GM21619 (cell line): ENCODE results near the gene CSNK2A3.
A peak's percentile ranks its signal among the peaks of the same experiment; 100 is the strongest.
"Not testable (repeated sequence)": the region's sequence is repeated elsewhere in the genome, so short reads cannot be mapped to it uniquely, and the experiment has no call there.

Experiments used
- ATAC-seq: cut with Tn5 transposase; IDR thresholded peaks from one replicate; pipeline ENCODE4 v1.9.1; 2021; ENCODE audit not compliant: unreplicated experiment

Gene CSNK2A3

DNA sequence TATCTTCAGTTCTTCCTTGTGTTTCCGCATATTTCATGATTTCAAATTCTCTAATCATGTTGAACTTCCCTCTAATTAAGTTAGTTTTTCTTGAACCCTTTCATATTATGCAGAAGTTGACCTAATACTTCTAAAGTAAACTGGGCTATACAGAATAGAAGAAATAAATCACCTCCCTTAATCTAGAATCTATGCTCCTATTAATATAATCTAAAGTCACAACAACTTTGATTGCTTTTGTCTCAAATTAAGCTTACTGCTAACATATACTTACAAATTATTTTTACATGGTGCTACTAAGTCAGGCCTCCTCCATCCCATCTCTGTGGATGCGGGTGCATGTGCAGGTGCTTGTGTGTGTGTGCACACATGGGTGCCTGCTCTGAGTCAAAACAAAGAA is 27.3 kb upstream of the CSNK2A3 start:
- no peak for ATAC-seq

DNA sequence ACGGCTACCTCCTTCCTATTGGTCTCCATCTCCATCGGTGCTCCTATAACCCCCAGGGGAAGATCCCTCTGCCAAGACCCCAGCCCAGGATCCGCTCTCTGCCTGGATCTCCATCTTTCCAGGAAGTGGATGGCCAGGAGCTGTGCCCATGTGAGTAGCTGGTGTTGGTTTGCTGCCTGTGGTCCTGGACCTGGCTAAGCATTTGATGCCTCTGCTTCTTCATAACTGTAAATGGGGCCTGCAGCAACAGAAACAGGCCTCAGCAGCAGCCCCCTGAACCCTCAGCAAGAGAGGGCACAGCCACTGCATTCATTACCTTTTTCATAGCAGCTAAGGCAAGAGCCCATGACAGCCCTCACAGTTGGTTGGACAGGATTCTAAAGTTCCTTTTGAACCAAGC is 26.6 kb upstream of the CSNK2A3 start:
- no peak for ATAC-seq

DNA sequence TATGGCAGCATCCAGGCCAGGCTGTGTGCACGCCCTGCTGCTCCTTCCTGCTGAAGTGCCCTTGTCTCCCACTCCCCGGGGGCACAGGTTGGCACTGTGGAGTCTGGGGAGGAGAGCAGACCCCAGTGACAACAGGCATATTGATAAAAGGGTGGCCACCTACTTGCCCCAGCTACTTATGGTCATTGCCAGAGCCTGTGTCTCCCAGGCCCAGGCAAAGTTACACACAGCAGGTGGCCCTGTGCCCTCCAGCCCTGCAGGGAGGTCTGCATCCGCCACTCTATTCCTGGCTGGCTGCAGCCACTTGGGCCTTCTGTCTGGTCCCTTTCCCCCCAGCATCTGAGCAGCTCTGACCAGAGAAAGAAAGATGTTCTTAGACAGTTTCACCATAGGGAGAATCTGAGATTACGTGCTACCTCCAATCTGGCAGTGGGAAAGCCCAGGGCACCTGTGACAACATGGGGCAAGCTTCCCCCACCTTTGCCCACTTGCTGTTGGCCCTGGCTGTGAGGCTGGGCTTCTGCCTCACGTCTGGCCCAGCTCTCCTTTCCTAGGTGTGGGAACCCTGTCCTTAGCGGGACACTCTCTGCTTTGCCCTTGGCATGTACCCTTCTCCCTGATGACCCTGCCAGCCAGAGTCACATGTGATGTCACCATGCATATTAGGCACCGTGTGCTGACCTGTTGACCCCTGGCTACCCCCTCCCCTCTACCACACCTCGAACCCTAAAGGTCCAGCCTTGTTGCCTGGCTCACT is 25.3 kb upstream of the CSNK2A3 start:
- ATAC-seq = no peak

DNA sequence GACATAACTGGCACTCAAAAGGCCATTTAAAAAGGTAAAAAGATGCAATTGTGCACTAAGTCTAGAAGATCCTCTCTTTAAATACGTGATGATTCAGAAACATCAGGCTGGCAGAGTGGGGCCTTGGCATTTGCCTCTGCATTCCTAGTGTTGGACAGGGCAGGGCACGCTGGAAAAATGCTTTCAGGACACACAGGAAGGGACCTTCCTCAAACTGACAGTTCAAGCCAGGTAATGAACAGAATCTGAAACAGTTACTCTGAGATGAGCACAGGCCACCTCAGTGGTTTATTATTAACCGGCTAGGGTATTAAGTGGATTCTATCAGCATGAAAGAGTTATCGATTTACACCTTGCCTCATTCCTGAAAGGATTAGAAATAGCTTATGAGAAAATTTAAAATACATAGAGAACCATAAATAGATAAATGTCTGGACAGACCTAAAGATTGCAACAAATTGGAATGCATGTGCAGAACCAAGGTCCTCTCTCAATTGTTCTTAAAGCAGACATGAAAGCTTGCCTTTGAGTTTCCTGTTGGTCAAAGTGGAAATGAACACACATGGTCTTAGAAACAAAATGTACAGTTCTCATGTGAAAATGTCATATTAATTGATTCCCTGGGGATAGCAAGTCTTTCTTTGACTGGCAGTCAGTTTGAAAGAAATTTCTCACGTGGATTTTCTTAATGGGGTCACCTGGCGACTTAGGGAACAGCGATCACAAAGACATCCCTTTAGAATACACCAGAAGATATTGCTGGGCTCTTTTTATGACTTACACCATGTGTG is 21.5 kb upstream of the CSNK2A3 start:
- peak; percentile 66 for ATAC-seq

DNA sequence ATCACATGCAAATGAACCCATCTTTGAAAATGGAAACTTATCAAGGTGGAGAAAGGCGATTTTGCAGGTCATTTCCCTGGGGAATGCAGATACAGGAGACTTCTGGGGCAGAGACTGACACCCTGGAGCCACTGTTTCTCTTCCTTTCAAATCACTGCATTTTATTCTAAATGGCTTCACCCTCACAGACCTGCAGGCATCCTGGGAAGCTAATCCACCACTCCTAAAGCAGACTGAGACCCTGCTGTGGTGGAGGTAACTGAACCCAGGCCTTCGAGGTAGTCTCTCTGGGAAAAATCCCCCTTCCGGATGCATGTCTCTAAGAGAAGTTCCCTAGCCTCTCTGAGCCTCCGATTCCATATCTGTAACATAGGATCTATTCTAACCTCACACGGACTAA is 20.9 kb upstream of the CSNK2A3 start:
- ATAC-seq = no peak

DNA sequence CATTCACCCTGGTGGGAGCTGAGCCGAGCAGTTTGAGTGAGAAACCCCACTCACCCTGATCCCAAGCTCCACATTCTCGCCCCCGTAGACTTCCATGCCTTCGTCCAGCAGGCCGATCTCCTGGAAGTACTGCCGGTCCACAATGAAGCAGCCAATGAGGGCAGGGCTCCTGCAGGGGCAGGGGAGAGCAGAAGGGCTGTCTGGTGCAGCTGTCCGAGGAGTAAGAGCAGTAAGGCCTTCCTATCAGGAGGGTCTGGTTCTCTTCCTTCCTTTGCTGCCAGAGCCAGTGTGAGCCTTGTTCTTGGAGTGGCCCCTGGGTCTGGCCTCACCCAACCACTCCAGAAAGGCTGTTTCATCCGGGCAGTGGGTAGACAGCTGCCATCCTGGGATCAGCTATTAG is 19.4 kb upstream of the CSNK2A3 start:
- no peak for ATAC-seq

DNA sequence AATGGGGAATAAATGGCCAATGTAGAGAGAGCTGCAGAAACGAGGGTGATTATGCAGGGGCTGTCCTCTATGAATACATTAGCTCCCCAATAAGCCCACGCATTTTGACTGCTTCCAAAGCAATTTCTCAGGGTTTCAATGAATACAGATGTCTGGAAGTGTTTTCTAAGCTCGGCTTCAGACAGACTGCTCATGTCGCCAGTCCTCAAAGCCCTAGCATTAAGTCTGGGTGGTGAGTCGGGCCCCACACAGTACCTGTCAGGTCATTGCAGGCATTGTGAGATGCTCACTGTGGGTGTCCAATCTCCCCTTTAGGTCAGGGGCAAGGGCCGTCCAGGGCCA is 17.9 kb upstream of the CSNK2A3 start:
- ATAC-seq = no peak

DNA sequence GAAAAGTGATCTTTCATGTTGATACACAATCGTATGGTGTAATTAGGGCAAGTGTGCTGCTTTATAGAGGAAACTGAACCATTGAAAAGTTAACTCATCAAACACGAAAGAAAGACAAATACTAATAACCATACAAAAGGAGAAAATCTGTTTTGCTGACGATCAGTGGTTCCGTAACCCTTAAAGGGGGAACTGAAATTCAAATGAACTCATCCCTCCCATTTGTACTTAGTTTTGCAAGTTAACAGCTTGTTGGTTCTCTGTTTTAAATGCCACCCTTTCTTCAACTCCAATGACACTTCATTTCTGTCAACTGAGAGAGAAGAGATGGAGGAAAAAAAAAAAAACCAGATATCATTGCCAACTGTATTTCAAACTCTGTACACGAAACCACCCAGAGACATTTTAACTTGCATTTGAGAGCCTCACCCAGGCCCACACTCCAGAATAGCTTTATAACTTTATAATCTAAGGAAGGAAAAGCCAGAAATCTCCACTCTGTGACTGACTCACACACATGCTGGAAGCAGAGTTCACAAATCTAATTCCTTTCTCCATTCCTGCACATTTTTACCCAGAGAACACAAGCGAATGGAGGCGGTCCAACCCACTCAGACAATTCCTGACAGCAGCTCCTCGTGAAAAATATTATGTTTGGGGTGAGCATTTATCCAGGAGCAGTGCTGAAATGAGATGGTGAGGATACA is 17.4 kb upstream of the CSNK2A3 start:
- no peak for ATAC-seq

DNA sequence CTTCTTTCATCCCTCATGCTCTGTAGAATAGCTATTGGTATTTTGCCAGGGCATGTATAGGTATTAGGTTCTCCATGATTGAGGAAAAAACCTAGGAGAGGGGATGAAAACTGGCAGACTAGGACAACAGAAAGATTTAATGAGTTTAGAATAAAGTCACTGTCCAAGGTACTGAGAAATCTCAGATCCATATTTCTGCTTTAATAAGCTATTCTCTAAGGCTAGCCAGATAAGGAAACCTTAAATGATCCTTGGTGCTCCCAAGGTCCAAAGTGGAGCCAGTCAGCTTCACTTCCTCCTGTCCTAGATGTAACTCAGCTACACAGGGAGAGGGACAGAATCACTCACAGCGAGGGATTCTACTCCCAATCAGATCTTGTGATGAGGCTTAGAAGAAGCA is 13.7 kb upstream of the CSNK2A3 start:
- ATAC-seq = no peak

DNA sequence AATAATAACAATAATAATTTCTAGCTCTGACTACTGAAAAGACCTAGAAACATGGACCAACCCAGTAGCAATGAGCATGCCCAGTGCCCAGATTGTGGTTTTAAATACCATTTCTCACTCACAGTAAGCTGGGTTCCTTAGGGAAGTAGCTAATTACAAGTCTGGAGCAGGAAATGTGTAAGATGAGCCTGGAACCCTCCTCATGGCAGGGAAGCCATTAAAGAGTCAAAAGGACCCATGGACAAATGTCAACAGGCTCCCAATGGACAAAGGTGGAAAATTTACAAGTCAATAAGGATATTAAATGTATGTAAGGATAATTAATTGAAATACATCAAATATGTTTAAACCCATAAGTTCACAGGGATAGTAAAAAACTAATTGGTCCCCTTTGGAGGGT is 10.6 kb upstream of the CSNK2A3 start:
- no peak for ATAC-seq

DNA sequence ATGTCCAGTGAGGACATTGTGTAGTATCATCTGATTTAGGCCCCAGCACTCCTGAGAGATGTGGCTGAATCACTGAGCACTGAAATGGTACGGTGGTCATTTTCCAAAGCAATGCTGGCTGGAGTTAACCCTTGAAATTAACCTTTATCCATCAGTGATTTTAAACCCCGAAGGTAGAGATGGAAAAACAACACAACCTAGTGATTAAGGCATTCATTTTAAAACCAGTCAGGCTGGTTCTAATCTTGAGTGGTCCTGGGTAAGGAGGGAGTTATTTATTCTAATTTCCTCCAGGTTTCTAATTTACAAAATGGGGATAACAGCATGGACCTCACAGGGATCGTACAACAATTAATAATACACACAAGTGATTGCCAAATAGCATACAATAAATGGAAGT is 6.6 kb upstream of the CSNK2A3 start:
- no peak for ATAC-seq

DNA sequence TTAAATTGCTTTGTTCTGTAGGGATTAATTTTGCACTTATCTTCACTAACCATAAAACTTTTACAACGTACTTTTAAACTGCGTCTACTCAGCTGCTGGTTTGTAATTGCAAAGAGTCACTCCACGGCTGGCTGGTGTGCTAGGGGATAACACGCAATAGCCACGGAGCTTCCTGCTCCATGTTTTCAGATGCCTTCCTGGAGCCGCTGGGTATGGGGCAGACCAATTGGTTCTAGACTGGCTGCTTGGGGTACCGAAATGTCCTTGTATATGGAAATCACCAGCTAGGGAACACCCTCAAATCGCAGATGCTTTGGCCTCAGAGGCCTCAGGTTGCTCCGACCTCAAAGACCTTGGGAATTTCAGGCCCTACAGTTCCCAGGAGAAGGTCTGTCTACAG is 3.8 kb upstream of the CSNK2A3 start:
- ATAC-seq = no peak

DNA sequence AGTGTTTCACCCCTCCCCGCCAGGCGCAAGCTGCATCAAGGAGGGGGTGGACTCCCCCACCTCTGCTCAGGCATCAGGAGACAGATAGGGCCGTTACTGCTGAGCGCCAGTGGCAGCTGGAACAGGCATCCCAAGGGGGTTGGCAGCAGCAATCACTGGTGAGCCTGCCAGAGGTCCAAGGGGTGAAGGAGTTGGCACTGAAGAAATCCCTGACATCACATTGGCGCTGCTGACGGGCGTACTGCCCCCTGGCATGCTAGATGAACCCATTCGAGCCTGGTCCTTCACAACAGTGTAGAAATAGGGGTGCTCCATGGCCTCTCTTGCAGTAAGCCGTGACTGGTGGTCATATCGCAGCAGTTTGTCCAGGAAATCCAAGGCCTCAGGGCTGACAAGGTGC is 1.2 kb downstream of the CSNK2A3 start:
- not testable (repeated sequence) for ATAC-seq

DNA sequence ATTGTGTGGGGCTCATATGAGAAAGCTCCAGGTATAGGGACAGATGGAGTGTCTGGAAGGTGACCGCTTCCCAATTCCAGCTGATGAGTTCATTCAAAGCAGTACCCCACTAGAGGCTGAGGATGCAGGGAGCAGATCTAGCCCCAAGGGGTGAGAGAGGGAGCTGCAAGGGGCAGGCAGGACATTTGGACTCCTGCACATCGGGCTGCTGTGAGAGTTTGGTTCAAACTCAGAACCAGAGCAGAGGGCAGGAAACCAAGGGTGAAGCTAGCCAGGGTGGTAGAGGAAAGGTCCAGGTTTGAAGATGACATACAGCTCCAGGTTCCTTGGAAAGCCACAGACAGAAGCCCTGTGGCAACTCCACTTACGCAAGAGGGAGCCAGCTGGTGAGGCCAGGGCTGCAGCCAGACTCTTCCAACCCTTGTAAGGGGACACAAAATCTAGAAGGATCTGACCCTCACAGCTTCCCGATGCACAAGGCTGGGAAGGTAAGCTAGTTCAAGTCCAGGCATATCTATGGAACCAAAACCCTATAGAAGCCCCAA is 1.9 kb downstream of the CSNK2A3 start:
- ATAC-seq = no peak

DNA sequence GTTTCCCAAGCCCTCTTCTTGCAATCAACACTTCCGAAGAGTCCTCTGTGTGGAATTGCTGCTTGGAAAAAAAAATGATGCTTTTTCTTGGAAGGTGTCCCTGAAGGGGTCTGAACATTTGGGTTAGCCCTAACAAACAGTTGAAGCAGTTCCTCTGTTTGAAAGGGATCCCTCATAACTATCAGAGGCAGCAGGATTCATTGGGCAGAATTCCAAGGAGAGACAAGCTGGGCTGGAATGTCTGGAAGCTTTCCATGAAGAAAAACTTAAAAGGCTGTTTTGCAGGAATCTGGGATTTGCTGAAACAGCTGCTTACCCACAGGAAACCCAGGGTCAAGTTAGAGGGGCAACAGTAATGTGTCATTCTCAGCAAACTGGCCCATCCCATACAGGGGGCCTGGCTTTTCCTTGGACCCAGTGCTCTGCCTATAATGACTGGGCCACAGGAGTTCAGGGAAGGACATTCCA is 3.1 kb downstream of the CSNK2A3 start:
- ATAC-seq = no peak

DNA sequence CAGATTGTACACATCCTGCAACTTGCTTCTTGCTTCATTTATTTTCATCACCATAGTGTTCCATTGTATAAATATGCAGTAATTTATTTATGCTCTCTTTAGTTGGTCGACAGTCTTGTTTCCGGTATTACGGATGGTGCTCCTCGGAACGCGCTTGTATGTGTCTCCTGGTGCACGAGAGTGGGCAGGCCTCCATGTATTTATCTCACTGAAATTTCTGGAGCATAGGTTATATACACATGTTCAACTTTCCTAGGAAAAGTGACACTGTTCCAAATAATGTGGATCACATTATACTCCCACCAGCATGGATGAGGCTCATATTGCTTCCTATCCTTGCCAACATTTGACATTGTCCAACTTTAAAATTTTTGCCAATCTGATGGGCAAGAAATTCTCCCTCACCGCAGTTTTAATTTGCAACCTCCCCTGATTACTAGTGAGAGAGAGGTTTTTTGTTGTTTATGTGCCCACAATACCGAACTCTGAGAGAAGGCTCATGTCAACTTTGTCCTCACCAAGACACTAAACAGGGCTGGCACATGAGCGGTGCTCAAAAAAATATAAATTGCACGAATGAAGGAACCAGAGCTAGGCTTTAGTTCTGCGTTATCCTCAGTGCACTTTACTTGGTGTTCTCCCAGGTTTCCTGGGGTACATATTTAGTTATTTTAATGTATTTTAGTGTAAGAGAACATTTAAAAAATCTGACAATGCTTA is 3.8 kb downstream of the CSNK2A3 start:
- ATAC-seq = no peak

DNA sequence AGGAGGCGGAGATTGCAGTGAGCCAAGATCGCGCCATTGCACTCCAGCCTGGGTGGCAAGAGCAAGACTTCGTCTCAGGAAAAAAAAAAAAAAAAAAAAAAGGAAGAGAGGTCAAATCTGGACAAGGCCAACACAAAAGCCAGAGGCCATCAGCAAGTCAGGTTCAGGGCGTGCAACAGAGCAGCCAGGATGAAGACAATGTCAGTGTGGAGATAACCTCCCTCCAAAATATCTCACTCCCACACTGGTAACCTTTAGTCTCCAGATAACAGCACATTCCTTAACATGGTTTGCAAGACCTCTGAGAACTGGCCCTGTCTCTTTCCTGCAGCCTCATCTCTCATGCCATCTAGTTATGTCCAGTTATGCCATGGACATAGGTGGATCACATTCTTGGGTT is 4.7 kb downstream of the CSNK2A3 start:
- no peak for ATAC-seq

DNA sequence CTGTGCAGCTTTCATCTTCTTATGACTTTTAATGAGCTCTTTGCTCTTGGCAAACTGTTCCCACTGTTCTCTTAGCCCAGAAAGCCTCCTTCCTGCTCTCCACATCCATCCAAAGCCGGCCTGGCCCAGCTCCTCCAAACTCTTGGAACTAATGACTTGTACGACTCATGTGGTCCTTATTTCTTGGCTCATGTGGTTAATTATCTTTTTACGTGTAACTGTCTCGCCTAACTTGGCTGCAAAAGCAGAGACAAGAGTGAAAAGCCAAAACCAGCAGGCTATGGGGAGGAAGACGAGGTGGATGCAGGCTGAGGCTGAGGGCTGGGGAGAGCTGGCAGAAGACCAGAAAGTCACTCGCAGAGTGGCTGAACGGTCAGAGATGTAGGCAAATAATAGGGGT is 5.5 kb downstream of the CSNK2A3 start:
- no peak for ATAC-seq

DNA sequence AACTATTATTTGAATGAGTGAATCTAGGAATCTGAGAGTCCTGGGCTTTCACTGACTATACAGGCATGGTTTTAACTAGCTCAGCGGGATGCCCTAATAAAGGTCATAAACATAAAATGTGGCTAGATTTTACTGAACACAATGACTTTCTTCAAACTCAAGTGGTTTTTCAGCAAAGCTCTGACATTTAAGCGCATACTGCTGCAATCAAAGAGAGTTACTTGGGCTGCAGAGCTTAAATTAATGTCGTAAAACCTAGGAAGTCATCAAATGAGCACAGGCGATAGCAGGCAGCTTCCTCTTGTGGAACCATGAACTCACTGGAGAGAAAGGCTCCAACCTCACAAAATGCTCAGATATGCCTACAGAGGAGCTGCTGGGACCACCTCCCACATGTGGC is 6.7 kb downstream of the CSNK2A3 start:
- ATAC-seq = no peak

DNA sequence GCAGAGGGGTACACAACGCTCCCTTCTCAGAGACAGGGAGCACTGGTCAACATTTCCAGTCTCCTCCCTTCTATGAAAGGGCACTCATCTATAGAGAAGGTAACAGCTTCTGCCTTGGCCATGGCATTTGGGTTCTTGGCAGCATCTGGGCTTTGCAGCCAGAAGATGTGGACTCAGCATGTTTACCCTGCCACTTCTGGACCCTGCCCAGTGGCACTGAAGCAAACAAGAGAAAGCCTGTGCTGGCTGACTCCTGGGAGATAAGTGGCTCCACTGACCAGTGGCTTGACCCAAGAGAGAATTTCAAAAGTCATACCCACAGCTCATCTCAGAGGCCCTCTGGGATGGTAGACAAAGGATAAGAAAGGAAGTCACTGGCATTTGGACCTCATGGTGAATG is 8.0 kb downstream of the CSNK2A3 start:
- no peak for ATAC-seq

DNA sequence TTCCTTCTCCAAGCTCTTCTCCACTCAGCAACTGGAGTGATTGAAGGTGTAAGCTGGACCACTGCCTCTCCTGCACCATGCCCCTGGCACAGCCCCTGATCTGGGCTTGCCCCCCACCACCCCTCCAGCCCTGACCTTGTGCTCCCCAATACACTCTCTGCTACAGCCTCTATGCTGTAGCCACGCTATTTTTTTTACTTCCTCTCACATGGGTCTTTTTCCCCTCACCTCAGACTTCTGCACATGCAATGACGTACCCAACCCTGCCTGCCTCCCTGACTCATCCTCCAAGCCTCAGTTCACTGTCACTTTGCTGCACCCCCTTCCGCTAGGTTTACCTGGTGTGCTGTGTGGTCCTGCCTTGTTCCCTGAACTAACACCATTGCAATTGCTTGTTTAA is 9.0 kb downstream of the CSNK2A3 start:
- no peak for ATAC-seq
